BE2C (cell line): Measurements from ENCODE around the gene C14orf93.

Source experiments
- DNase-seq: peaks from one replicate; pipeline ENCODE4 v3.0.0-alpha.2; 2020
- H3K27me3 ChIP-seq: fragments of 250-450 bp; sonication (Bioruptor Pico); 2 replicates; pipeline ENCODE4 v1.5.1; 2020; ENCODE audit warnings: mild to moderate bottlenecking
- H3K36me3 ChIP-seq: fragments of 250-450 bp; sonication (Bioruptor Pico); 2 replicates; pipeline ENCODE4 v1.5.1; 2020; ENCODE audit warnings: mild to moderate bottlenecking
- H3K4me1 ChIP-seq: fragments of 250-450 bp; sonication (Bioruptor Pico); 2 replicates; pipeline ENCODE4 v1.5.1; 2020
- H3K4me3 ChIP-seq: 2 replicates; pipeline ENCODE4 v1.5.1; 2011; ENCODE audit warnings: low read depth, low read length
- H3K9me3 ChIP-seq: fragments of 250-450 bp; sonication (Bioruptor Pico); 2 replicates; pipeline ENCODE4 v1.5.1; 2020
- CTCF ChIP-seq: IDR thresholded peaks from 2 replicates; pipeline ENCODE4 v1.5.1; 2012; ENCODE audit warnings: mild to moderate bottlenecking, low read depth, low read length

C14orf93 gene

GRCh38 chr14:23041729-23042128 lies 31.8 kb upstream of the C14orf93 start:
- H3K27me3 ChIP-seq, result no peaks in the 10 kb centered on the region
- TF ChIP-seq CTCF, result no peak
- no peaks in the 10 kb centered on the region for H3K9me3 ChIP-seq
- no peak overlapping the region for H3K4me3 ChIP-seq
- H3K36me3 ChIP-seq, result no peaks in the 10 kb centered on the region; the same call in 1 of the 2 replicates
- H3K4me1 ChIP-seq, result peaks cover 13% of the 10 kb centered on the region
- no peak for DNase-seq

GRCh38 chr14:23040100-23040499 lies 30.2 kb upstream of the C14orf93 start:
- H3K36me3 ChIP-seq, result no peaks in the 10 kb centered on the region
- no peak for TF ChIP-seq CTCF
- H3K4me1 ChIP-seq, result peaks cover 18% of the 10 kb centered on the region
- no peak for DNase-seq
- H3K4me3 ChIP-seq, result no peak overlapping the region
- H3K27me3 ChIP-seq, result no peaks in the 10 kb centered on the region
- no peaks in the 10 kb centered on the region for H3K9me3 ChIP-seq

GRCh38 chr14:23035303-23036144 lies 25.6 kb upstream of the C14orf93 start:
- no peaks in the 10 kb centered on the region for H3K9me3 ChIP-seq
- TF ChIP-seq CTCF, result no peak
- peaks cover 10% of the 10 kb centered on the region; the same call in 1 of the 2 replicates for H3K4me1 ChIP-seq
- peak overlapping the region; percentile 95 for H3K4me3 ChIP-seq
- no peaks in the 10 kb centered on the region for H3K27me3 ChIP-seq
- no peak for DNase-seq
- peaks cover 32% of the 10 kb centered on the region for H3K36me3 ChIP-seq

GRCh38 chr14:23034498-23035302 lies 24.8 kb upstream of the C14orf93 start, which contains the start of gene PSMB5:
PSMB5 (minus strand) TSS chr14:23034900; CDS start chr14:23034881, 19 bp downstream.
- no peaks in the 10 kb centered on the region for H3K9me3 ChIP-seq
- H3K27me3 ChIP-seq, result no peaks in the 10 kb centered on the region
- peak within 1 kb of the TSS; percentile 95 for H3K4me3 ChIP-seq
- H3K4me1 ChIP-seq, result peaks cover 10% of the 10 kb centered on the region; the same call in 1 of the 2 replicates
- peak; percentile 8; the same call in 1 of the 2 replicates for TF ChIP-seq CTCF
- peaks cover 41% of the 10 kb centered on the region for H3K36me3 ChIP-seq
- DNase-seq, result peak; percentile 88

- peak overlapping the region; percentile 95 for H3K4me3 ChIP-seq
- TF ChIP-seq CTCF, result no peak
- H3K27me3 ChIP-seq, result no peaks in the 10 kb centered on the region
- peaks cover 48% of the 10 kb centered on the region for H3K36me3 ChIP-seq
- DNase-seq, result no peak
- H3K4me1 ChIP-seq, result peaks cover 10% of the 10 kb centered on the region; the same call in 1 of the 2 replicates
- H3K9me3 ChIP-seq, result no peaks in the 10 kb centered on the region
Measured at GRCh38 chr14:23033801-23034497, 24.0 kb upstream of the C14orf93 start.
